Measurements from ENCODE around the gene KATNB1.

- TF ChIP-seq CTCF (IDR thresholded peaks at IDR 0.05) (no peak), POLR2A (IDR thresholded peaks at IDR 0.05) (no peak)
Measured at GRCh38 chr16:57709663-57710062, 25.9 kb upstream of the KATNB1 start.
